NCI-H2227 (cell line): ENCODE results near the gene SLC25A22.

Experiments used
- DNase-seq: peaks from one replicate; lab custom pipeline; 2025; ENCODE audit not compliant: unreplicated experiment; lab: John Stamatoyannopoulos, UW

SLC25A22 gene

GRCh38 chr11:834371-835316, 36.6 kb upstream of the SLC25A22 start:
- no peak for DNase-seq

- DNase-seq = no peak
These were observed 35.8 kb upstream of the SLC25A22 start for GRCh38 chr11:833849-834311.

- DNase-seq = peak; percentile 71
These were observed 35.2 kb upstream of the SLC25A22 start for GRCh38 chr11:833114-833791.

- peak; percentile 86 for DNase-seq
These were observed 34.5 kb upstream of the SLC25A22 start, which contains the start of gene CD151 for GRCh38 chr11:832529-833113. CD151 (plus strand) TSS chr11:832952; CDS start chr11:836070, 3,118 bp downstream.

GRCh38 chr11:831961-832528, 34.0 kb upstream of the SLC25A22 start:
- DNase-seq = no peak

- no peak for DNase-seq
These were observed 33.2 kb upstream of the SLC25A22 start for GRCh38 chr11:831118-831864.

GRCh38 chr11:830295-831117, 32.4 kb upstream of the SLC25A22 start:
- DNase-seq = peak; percentile 95

- no peak for DNase-seq
These were observed 31.8 kb upstream of the SLC25A22 start for GRCh38 chr11:829847-830294.

GRCh38 chr11:829176-829846, 31.2 kb upstream of the SLC25A22 start:
- DNase-seq = no peak

GRCh38 chr11:828506-829175, 30.6 kb upstream of the SLC25A22 start:
- peak; percentile 63 for DNase-seq

GRCh38 chr11:827897-828192, 29.8 kb upstream of the SLC25A22 start, which contains the start of gene CRACR2B:
CRACR2B (plus strand) TSS chr11:827919; CDS start chr11:828608, 689 bp downstream.
- no peak for DNase-seq

- no peak for DNase-seq
These were observed 29.2 kb upstream of the SLC25A22 start for GRCh38 chr11:827146-827896.

GRCh38 chr11:826836-827145, 28.7 kb upstream of the SLC25A22 start:
- DNase-seq = no peak

GRCh38 chr11:826227-826621, 28.1 kb upstream of the SLC25A22 start:
- DNase-seq = no peak

- no peak for DNase-seq
These were observed 27.5 kb upstream of the SLC25A22 start for GRCh38 chr11:825366-826226.

- no peak for DNase-seq
These were observed 26.9 kb upstream of the SLC25A22 start for GRCh38 chr11:824942-825341.

GRCh38 chr11:824292-824880, 26.3 kb upstream of the SLC25A22 start:
- no peak for DNase-seq
